ENCODE measurements around the gene NUP133.

GRCh38 chr1:229402993-229403392, 105.1 kb downstream of the NUP133 start:
- TF ChIP-seq CTCF (IDR thresholded peaks at IDR 0.05) (no peak), POLR2A (IDR thresholded peaks at IDR 0.05) (no peak)

Data from vagina (tissue), 2 donors.